Panc1 (cell line): ENCODE measurements around the gene FXYD4. TPM values are rescaled to one million over a fixed set of nuclear protein-coding genes. Genes with fewer than 3 reads are reported as not detected.

Experiments used
- ATAC-seq: fragments of 200-7000 bp; cut with Tn5 transposase; 2 replicates; pipeline ENCODE4 v1.9.1; 2020; ENCODE audit warnings: mild to moderate bottlenecking, moderate library complexity
- Bru-seq: library from RNA; stranded (reverse); fragments of 400-500 nt; gene quantifications from one replicate; lab custom pipeline; 2021; lab: Mats Ljungman, UMichigan
- BruChase-seq, 2 experiments: library from RNA; stranded (reverse); fragments of 400-500 nt; gene quantifications; one replicate each; lab custom pipeline; 2021; lab: Mats Ljungman, UMichigan
- BruUV-seq: library from RNA; stranded (reverse); fragments of 400-500 nt; replicated peaks from 2 replicates; lab custom pipeline; 2021; lab: Mats Ljungman, UMichigan
- CTCF ChIA-PET: fragments of 300-600 bp; sonication (Branson Sonifier 250); formaldehyde crosslinking; loops from one replicate; lab custom pipeline; 2022; ENCODE audit warnings: antibody characterized with exemption; lab: Charles Lee
- POLR2A ChIA-PET: fragments of 300-600 bp; sonication (Branson Sonifier 250); formaldehyde crosslinking; loops from one replicate; lab custom pipeline; 2022; ENCODE audit warnings: antibody characterized with exemption; lab: Charles Lee
- DNase-seq: peaks from one replicate; pipeline ENCODE4 v3.0.0-alpha.2; 2010; ENCODE audit warnings: low read depth, low spot score
- H3K27ac ChIP-seq: 2 replicates; pipeline ENCODE4 v1.5.1; 2011; ENCODE audit warnings: mild to moderate bottlenecking, low read length, inconsistent platforms
- H3K27me3 ChIP-seq: fragments of 200-500 bp; sonication (Bioruptor generic); 2 replicates; pipeline ENCODE4 v1.6.0; 2014; ENCODE audit warnings: low read length, inconsistent platforms; ENCODE audit not compliant: control insufficient read depth, insufficient read depth
- H3K36me3 ChIP-seq: fragments of 200-500 bp; sonication (Bioruptor generic); 2 replicates; pipeline ENCODE4 v1.5.1; 2014; ENCODE audit warnings: inconsistent platforms, mild to moderate bottlenecking, low read length, moderate library complexity; ENCODE audit not compliant: control insufficient read depth, insufficient read depth
- H3K4me1 ChIP-seq: 2 replicates; pipeline ENCODE4 v1.5.1; 2011; ENCODE audit warnings: inconsistent platforms, mild to moderate bottlenecking, low read length, moderate library complexity; ENCODE audit not compliant: control insufficient read depth, insufficient read depth
- H3K4me3 ChIP-seq, 2 experiments: 2 replicates each; pipeline ENCODE4 v1.5.1; 2011 to 2012; ENCODE audit warnings: low read depth in 2 of 2, low read length in 2 of 2, mild to moderate bottlenecking in 2 of 2, inconsistent platforms in 1 of 2, moderate library complexity in 1 of 2
- H3K9me3 ChIP-seq: fragments of 200-500 bp; sonication (Bioruptor generic); 2 replicates; pipeline ENCODE4 v1.5.1; 2014; ENCODE audit warnings: low read depth, mild to moderate bottlenecking, inconsistent platforms, low read length, moderate library complexity; ENCODE audit not compliant: control insufficient read depth, insufficient read depth
- CTCF ChIP-seq: fragments of 450-650 bp; IDR thresholded peaks from 2 replicates; pipeline ENCODE4 v1.5.1; 2017; ENCODE audit warnings: mild to moderate bottlenecking
- POLR2AphosphoS5 ChIP-seq: IDR thresholded peaks from 2 replicates; pipeline ENCODE4 v1.6.1; 2012; ENCODE audit warnings: mild to moderate bottlenecking, low read depth, low read length, moderate library complexity
- REST ChIP-seq, 2 experiments: IDR thresholded peaks; 2 replicates each; pipeline ENCODE4 v1.6.1; 2011 to 2012; ENCODE audit warnings: low read depth in 2 of 2, control low read depth in 1 of 2, low read length in 1 of 2, mild to moderate bottlenecking in 1 of 2, moderate library complexity in 1 of 2; ENCODE audit not compliant: insufficient read depth in 1 of 2
- SIN3A ChIP-seq: IDR thresholded peaks from 2 replicates; pipeline ENCODE4 v1.6.1; 2012; ENCODE audit warnings: low read depth, mild to moderate bottlenecking, low read length, moderate library complexity, borderline replicate concordance; ENCODE audit not compliant: insufficient read depth
- TCF7L2 ChIP-seq: IDR thresholded peaks from 2 replicates; pipeline ENCODE4 v1.6.1; 2011; ENCODE audit warnings: mild to moderate bottlenecking, low read depth, low read length, inconsistent platforms
- in situ Hi-C: cut with HindIII; loops from 2 replicates; pipeline ENCODE4 v1.10.0; 2016; ENCODE audit warnings: low sequenced_read_pairs, low pct_unique_long_range_greater_than_20kb
- intact Hi-C: fragments of 100-400 bp; cut with micrococcal nuclease; formaldehyde crosslinking; loops from one replicate; pipeline ENCODE4 v1.10.0; 2022; ENCODE audit not compliant: unreplicated experiment
- long read RNA-seq: library from polyadenylated mRNA; unstranded; transcript quantifications from one replicate; pipeline ENCODE4 v2.0.0, GENCODE V29; 2021; ENCODE audit not compliant: unreplicated experiment
- polyA plus RNA-seq: library from polyadenylated mRNA; unstranded; fragments of >200 nt; gene quantifications from one replicate; pipeline ENCODE4 v1.2.1, GENCODE V29; 2012; ENCODE audit warnings: missing spikeins; ENCODE audit not compliant: insufficient read length
- total RNA-seq: library from RNA; stranded (reverse); gene quantifications from one replicate; pipeline ENCODE4 v1.2.1, GENCODE V29; 2021; ENCODE audit not compliant: unreplicated experiment

The FXYD4 gene
- total RNA-seq (not detected), Bru-seq, nascent RNA (not detected), BruChase-seq, experiment 1, labeled RNA remaining after a 2-hour chase (not detected), BruChase-seq, experiment 2, labeled RNA remaining after a 6-hour chase (not detected)
- polyA plus RNA-seq = not detected
- long read RNA-seq = 0 reads

GRCh38 chr10:43371418-43371817, at the start of gene FXYD4:
Gene FXYD4, plus strand, starts transcription at chr10:43371636. Its CDS starts 2,111 bp downstream, at chr10:43373747.
- no peak for ATAC-seq
- BruUV-seq = no TSS peak
- no peaks in the 10 kb centered on the region for H3K27me3 ChIP-seq
- H3K27ac ChIP-seq = no peak within 1 kb of the TSS
- no peaks in the 10 kb centered on the region for H3K9me3 ChIP-seq
- DNase-seq = no peak
- ChIA-PET CTCF (interaction anchor here (0.6 kb wide), 1 partner anchor 12 kb away, joined by 4 read pairs; no protein-coding TSS in a partner anchor), POLR2A (no interaction called here)
- H3K4me1 ChIP-seq = no peaks in the 10 kb centered on the region
- intact Hi-C loops (no loop called here), in situ Hi-C loops (no loop called here)
- no peak within 1 kb of the TSS for H3K4me3 ChIP-seq
- TF ChIP-seq SIN3A (no peak), TCF7L2 (no peak), CTCF (no peak), POLR2AphosphoS5 (no peak), REST (IDR thresholded peaks at IDR 0.05; ENCODE audit: insufficient read depth in 1 of 2, low read depth in 2 of 2, low read length in 1 of 2) (no peak)
- H3K36me3 ChIP-seq = no peaks in the 10 kb centered on the region

GRCh38 chr10:43322331-43322730, 49.1 kb upstream of the FXYD4 start:
- CTCF ChIA-PET = interaction anchor here (0.7 kb wide), 1 partner anchor 83 kb away, joined by 3 read pairs; no protein-coding TSS in a partner anchor
- TF ChIP-seq SIN3A (no peak), CTCF (no peak), REST (IDR thresholded peaks at IDR 0.05; ENCODE audit: insufficient read depth in 1 of 2, low read depth in 2 of 2, low read length in 1 of 2) (no peak), TCF7L2 (no peak), POLR2AphosphoS5 (no peak)
- no peak overlapping the region for H3K27ac ChIP-seq

More at GRCh38 chr10:43322331-43322730, 49.1 kb upstream of the FXYD4 start:
- H3K9me3 ChIP-seq = no peaks in the 10 kb centered on the region
- H3K4me3 ChIP-seq = 0 out of 4 replicates have a peak overlapping the region, but pooled peaks of 1 of the 2 experiments have one; percentile 4
- ATAC-seq (no peak), DNase-seq (no peak)
- BruUV-seq = no TSS peak
- H3K27me3 ChIP-seq = no peaks in the 10 kb centered on the region
- H3K36me3 ChIP-seq = no peaks in the 10 kb centered on the region
- intact Hi-C loops (no loop called here), in situ Hi-C loops (no loop called here)
- POLR2A ChIA-PET = interaction anchor here (0.6 kb wide), 1 partner anchor 127 kb away, joined by 8 read pairs; no protein-coding TSS in a partner anchor
- no peaks in the 10 kb centered on the region for H3K4me1 ChIP-seq
